Effector CD8-positive, alpha-beta T cell (primary cell): ENCODE results near the gene CDHR4.
"Not testable (repeated sequence)": the region's sequence is repeated elsewhere in the genome, so short reads cannot be mapped to it uniquely, and the experiment has no call there.

Experiments
- DNase-seq: peaks from one replicate; lab custom pipeline; 2025; lab: John Stamatoyannopoulos, UW

Gene CDHR4

DNA sequence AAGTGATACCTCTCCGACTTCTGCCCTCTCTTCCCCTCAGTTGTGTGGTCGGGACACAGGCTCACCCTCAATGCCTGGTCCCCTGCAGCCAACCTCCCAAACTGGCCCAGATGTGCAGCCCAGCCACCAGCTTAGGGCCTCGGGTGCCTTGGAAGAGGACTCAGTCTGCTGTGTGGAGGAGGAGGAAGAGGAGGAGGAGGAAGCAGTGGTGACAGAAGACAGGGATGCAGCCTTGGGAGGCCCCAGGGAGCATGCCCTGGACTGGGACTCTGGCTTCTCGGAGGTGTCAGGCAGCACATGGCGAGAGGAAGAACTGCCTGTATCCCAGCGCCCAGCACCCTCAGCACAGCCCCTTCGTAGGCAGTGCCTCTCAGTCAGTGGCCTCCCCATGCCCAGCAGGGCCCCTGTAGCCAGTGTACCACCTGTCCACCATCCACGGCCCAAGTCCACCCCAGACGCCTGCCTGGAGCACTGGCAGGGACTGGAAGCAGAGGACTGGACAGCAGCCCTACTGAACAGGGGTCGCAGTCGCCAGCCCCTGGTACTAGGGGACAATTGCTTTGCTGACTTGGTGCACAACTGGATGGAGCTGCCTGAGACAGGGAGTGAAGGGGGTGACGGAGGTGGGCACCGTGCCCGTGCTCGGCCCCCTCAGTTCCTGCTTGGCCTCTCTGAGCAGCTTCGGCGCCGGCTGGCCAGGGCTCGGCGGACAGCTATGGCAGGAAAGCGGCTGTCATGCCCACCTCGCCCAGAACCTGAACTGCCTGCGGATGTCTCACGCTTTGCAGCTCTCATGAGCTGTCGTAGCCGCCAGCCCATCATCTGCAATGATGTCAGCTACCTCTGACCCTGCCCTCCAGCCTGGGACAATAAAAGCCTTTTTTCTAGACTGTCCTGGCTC, 4.7 kb upstream of the CDHR4 start:
- no peak for DNase-seq

DNA sequence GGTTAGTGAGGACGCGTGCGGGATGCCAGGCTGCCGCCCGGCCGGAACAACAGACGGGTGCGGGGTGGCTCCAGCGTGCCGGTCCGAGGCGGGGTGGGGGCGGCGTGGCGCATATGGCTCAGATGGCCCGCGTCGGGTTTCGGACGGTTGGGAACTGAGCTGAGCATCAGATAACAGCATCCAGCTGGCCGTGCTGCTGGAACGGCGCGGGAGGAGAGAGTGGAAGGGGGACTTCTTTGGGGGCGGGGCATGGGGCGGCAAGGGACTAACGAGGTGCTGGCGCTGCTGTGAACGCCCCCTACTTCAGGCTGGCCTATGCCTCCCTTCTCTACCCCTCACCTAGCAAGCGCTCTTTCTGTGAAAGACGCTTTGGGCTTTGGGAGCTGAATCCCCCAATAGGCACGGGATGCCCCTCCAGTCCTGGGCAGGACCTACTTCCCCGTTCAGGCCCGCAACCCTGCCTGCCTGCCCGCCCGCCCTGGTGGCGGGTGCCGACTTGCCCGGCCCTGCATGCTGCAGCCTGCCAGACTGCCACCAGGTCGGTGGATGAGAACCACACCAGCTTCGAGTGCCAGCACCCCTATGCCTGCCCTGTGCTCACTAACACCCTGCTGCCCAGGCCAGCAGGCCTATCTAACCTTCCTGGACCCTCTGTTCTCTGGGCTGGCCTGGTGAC, 3.9 kb upstream of the CDHR4 start:
- peak; percentile 58 for DNase-seq

DNA sequence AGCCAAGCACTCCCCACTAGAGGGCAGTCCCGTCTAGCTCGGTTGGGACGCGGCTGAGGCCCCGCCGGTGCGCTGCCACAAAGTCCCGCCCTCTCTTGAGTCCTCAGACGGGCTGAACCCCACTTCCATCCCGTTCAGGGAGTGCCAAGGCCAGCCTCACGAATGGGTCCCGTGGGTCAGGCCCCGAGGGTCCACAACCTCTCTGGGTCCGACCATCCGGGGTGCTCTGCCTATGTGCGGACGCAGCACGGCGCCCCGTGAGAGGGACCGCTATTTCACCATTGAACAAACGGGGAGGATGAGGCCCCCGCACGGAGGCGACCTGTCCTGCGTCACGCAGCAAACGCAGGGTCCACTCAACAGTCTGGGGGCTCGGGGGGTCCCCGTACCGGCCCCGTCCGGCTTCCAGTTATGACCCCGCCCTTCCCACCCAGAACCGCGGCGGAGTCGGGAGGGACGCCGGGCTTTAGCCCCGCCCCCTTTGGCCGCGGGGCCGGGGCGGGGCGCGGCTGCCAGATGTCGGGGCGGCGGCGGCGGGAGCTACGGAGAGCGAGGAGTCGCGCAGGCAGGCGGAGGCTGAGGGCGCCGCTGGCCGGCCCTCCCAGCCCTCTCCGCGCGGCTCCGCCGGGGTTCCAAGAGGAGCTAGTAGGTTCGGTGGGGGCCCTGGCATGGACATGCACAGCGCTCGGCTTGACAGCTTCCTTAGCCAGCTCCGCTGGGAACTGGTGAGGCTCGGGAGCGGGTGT, 3.2 kb upstream of the CDHR4 start, which contains the start of gene INKA1:
Gene INKA1 (plus strand): TSS at position 543 of the 746 bp plus-strand sequence. CDS start 132 bp downstream, at position 675.
- peak; percentile 75 for DNase-seq

DNA sequence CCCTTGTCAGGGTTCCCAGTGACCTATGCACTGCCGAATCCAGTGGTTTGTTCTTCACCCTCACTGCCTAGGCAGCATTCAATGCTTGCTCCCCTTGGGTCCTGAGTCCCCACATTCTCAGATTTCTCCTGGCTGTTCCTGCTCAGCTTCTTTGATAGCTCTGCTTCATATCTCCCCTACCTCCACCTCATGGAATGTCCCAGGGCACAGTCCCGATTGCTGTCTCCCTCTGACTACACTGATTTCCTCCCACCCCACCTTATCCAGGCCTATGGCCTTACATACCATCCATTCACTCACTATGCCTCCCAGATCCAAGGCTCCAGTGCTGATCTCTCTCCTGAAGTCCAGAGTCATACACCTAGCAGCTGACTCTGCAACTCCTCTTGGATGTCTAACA, 1.5 kb upstream of the CDHR4 start:
- DNase-seq = no peak

DNA sequence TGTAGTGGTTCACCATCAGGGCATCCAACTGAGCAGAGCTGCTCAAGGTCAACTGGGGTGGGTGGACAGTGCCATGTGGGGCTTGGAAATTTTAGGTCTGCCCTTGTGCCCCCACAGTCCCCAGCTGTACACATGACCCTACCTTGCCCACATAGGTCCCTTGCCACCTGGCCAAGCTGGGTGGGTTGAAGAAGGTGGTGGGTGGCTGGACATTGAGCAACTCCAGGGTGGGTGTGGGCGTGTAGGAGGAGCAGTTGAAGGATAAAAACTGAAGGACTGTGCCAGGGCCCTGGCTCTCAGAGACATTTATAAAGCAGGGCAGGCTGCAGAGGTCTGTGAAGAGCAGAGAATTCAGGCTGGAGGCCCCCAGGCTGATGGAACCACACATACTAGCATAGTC, 568 bp downstream of the CDHR4 start:
- no peak for DNase-seq

DNA sequence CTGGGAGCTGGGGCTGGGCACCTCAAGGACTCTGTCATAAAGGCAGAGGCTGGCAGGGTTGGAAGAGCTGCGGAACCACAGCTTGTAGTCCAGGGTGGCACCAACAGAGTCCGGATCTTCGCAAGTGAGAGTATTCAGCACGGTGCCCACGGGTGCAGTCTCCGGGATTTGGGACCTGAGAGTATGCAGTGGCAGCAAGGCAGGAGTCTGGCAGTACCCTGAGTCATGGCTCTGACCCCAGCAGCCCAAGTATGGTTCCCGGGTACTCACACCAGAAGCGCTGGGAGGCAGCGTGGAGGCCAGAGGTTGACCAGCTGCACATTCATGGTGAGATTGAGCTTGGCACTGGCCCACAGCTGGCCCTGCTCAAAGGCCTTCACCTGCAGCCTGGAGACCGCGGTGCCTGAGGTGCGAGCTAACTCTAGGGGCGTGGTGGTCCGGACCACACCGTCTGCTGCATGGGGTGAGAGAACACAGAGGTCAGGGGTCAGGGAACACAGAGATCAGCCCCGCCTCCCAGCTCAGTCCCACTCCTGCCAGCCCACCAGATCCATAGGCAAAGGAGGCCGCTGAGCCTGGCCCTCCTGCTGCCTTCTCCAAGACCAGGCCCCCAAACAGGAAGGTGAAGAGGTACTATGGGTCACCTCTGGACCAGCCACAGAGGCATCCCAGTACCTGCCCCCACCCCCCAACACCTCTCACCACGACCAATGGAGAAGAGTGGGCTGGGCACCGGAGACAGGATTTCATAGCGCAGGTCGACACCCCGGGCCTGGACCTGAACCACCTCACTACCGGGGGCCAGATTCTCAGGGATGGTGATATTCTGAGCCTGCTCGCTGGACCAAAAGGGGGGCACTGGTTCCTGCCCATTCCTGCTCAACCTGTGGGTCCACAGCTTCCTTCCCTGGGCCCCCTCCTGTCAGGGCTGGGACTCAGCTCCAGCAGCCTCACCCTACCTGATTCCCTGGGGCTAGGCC, 4.5 kb downstream of the CDHR4 start:
- no peak for DNase-seq

DNA sequence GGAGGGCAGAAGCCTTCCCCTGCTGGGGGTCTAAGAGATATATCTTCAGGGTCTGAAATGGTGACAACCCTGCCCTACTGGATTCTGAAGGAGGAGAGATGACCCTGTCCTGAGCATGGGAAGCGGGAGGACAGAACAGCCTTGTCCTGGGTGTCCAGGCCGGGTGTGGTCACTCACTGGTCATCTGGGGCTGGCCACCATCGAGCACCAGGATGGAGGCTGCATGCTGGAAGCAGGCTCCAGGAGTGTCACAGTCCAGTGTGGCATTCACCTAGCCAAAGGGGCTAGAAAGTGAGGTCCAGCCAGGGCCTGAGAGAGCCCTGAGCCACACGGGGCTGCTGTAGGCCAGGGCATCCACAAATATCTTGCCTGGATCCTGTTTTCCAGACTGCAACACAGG, 5.2 kb downstream of the CDHR4 start:
- DNase-seq = no peak

DNA sequence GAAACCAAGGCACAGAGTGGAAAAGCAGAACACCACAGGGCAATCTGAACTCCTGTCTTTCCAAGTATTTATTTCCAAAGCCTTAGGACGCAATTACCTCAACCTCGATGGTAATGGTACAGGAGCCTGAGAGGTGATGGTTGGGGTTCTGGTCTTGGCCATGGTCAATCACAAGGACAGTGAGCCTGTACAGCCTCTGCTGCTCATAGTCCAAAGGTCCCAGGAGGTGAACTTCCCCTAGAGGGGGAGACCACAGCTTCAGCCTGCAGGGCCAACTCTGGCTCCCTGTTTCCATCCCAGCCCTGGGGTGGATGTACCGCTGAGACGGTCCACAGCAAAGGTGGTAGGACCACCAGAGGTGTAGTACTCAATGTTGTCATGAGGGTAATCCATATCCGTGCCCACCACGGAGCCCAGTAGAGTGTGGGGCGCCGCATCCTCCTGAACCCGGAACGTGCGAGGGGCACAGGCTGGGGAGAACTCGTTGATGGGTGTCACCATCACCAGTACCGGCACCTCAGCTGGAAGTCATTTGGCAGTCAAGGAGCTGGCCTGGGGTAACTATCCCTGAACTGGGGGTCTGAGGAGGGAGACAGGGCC, 6.1 kb downstream of the CDHR4 start:
- no peak for DNase-seq

DNA sequence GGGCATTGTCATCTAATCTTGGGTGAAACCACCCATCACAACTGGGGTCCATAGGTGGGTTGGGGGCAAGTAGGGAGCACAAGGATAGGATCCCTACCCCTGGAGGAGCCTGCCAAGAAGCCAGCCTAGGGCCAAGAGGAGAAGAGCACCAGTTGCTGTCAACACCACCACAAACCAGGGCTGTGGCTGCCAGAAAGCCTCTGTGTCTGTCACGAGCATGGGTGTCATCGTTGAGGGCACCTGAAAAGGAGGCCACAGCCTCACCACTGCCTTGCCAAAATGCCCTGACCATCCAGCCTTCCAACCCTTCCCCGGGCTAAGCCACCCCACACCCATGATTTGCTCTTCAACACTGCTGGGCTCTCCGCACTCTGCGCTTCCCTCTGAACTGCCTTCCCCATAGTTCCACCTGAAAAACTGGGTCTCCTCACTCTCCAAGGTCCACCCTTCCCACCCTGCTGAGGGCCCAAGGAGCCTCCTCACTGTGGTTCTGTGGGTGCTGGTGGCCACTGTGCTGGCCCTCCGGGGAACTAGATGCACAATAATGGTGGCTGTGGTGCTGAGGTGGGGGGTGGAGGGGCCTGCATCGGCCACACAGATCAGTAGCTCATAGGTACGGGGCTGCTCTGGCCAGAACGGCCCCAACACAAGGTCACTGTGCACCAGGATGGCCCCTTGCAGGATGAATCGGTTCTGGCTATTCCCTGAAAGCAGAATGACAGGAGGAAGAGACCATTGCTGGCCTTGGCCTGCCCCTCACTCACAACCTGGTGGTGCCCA, 7.1 kb downstream of the CDHR4 start:
- no peak for DNase-seq

DNA sequence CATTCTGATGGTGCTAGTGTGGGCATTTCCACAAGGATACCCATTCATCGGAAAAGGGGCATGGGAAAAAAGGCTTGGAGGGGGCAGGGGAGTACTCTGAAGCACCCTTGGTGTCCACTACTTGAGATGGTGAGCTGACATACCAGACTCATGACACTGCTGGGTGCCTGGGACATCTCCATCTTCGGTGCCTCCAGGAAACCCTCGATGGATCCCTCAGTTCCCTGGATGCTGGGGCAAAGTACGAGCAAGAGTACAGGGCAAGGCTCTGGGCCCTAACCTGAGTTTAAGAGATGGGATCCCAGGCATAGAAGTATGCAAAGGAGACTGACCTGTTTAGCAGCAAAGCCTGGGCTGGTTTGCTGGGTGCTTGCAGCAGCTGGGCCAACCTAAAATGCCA, 8.1 kb downstream of the CDHR4 start:
- DNase-seq = no peak

DNA sequence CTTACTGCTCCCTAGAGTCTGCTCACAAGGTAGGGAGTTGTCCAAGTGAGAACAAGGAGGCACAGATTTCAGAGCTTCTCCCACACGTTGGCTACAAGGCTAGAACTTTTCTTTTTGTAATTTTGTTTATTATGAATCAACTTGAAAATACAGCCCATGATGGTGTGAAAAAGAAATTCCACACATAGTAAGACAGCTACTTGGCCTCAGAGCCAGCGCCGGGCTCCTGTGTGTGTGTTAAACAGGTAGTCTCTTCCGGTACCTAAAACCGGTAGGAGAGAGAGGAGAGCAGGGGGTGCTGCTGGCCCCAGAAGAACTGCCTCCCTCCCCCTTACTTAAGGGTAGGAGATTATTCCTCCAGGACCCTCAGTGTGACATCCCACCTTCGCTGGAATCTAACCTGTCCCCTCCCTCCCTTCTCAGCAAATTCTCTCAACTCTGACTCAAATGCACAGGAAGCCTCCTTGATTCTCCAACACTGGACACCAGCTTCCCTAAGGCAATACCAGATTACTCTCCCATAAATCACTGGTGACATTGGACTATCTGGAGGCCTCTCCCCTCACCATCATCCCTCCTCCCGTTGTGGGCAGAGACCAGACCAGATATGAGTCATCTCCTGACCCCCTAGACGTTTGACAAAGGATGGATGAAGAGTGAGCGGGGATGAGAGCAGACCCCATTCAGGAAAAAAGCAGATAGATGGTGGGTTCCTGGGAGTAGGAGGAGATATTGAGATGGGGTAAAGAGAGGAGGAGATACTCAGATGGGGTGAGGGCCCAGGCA, 8.9 kb downstream of the CDHR4 start:
- DNase-seq = no peak

DNA sequence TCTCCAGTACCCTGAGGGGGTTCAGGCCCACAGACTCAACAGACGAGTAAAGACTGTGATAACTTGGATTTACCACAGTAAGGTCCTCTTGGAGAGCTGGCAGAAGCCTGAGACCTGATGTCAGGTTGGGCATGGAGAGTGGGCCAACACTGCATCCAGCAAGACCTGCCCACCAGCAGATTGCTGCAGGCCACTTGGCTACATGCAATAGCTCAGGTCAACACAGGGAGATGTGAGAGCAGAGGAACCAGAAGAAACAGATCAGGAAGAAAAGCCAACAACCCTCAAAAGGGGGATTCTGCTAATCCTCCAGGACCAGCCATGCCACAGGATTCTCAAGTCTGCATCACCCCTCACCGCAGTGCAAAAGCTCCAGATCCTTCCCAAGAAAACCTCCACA, 11.6 kb downstream of the CDHR4 start:
- no peak for DNase-seq

DNA sequence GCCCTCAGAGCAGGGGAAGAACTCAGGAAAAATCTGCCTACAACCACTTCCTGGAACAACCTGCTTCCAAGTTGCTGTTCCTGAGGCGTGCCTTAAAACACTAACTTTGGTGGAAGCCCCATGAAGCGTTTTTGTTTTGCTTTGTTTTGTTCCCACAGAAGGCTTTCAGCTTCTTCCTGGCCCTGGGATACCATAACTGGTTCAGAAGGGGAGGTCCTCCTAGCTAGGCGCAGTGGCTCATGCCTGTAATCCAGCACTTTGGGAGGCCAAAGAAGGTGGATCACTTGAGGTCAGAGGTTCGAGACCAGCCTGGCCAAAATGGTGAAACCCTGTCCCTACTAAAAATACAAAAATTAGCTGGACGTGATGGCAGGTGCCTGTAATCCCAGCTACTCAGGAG, 12.1 kb downstream of the CDHR4 start:
- DNase-seq = no peak

DNA sequence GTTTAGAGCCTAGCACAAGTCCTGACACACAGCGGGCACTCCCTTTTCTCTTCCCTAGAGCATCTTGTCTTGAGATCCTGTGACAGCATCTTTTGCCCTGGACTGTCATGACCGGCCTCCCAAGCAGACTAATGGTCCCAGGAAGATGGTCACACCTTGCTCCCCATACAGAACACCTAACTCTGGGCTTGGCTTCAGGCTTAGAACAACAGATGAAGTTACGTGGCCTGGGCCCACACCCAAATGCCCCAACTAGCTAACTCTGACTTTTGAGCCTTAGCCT, 12.6 kb downstream of the CDHR4 start:
- no peak for DNase-seq

DNA sequence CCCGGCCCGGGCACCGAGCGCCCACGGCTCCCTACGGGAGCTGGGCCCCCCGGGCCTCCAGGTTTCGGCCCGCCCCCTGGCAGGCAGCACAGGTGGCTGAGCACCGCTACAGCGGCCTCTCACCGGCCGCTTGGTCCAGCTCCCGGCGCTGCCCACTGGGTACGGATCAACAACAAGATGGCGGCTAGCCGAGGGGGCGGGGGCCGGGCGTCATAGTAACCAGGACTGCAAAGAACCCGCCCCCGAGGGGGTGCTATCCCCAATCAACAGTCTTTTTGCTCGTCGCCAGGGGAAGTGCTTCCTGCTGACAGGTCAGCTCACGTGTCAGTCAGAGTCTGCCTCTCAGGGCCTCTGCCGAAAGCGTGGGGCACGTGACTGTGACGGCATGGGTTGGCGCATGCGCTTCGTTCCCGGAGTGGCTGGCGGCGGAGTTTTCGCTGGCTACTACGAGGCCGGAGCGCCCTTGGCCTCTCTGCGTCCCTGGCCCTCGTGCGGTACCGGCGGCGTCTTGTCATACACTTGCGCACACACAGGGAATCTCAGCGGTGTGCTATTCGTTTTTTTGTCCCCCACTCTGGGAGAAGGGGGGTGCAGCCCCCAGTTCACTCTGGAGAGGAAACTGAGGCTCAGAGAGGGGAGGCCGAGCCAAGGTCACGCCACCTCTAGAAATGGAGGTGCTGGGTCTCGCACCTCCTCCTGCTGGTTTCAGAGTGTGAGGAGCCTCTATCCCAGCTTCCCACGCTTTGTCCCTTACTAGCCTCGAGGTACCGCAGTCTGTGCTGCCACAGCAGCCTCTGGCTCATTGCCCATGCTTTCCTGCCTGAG, 13.1 kb downstream of the CDHR4 start, which contains the start of gene IP6K1:
Gene IP6K1 (minus strand): TSS at position 186 of the 825 bp plus-strand sequence. CDS start 38,502 bp downstream, outside the sequence.
- peak; percentile 98 for DNase-seq

DNA sequence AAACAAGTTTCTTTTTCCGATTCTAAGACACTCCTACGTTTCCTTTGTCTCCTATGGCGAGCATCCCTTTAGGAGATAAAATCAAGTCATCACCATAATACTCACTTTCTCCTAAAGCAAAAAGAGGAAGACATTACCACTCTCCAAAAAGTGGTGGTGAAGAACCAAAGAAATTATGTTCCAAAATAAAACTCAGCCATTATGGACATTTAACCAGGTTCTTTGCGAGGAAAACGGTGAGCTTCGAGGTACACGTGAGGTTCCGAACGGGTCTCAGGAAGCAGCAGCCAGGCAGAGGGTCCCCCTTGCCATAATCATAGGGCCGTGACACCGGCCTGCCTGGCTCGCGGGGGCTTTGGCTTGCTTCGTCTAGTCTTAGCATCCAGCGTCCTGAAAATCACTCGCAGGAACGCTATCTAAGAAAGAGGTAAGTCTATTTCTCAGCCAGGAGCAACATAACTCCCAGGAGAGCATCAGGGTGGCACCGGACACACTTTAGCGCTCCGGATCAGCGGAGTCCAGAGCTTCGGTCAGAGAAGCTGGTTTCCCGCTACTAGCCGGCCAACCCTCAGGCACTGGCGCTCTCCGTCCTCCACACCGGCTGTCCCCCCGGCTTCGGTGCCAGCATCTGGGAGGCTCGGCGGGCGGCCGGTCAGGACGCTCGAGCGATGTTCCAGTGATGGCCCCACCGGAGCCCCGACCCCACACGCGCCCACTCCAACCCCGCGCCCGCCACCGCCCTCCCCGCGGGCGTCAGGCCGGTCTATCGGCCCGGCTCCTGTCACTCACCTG, 13.9 kb downstream of the CDHR4 start:
- DNase-seq = peak; percentile 37

DNA sequence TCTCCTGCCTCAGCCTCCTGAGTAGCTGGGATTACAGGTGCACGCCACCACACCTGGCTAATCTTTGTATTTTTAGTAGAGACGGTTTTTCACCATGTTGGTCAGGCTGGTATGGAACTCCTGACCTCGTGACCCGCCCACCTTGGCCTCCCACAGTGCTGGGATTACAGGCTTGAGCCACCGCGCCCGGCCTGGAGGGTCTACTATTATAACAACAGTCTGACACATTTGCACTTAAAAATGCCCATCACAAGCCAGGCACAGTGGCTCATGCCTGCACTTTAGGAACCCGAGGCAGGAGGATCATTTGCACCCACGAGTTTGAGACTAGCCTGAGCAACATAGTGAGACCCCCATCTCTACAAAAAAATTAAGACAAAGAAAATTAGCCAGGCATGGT, 17.4 kb downstream of the CDHR4 start:
- DNase-seq = not testable (repeated sequence)
